A549 (cell line): ENCODE results near the gene ZNF543. TPM values are rescaled to one million over a fixed set of nuclear protein-coding genes. Genes with fewer than 3 reads are reported as not detected.

Experiments used
- ATOH8 ChIP-seq: fragments of 250-450 bp; sonication (Bioruptor Pico); IDR thresholded peaks from 2 replicates; pipeline ENCODE4 v1.5.0; 2020; ENCODE audit warnings: low read depth, mild to moderate bottlenecking, moderate library complexity
- BHLHE40 ChIP-seq: IDR thresholded peaks from 2 replicates; pipeline ENCODE4 v1.6.1; 2012; ENCODE audit warnings: low read depth, low read length, inconsistent platforms
- CBX2 ChIP-seq: fragments of 200-600 bp; sonication (generic); IDR thresholded peaks from 2 replicates; pipeline ENCODE4 v1.6.1; 2016; ENCODE audit warnings: low read depth, mild to moderate bottlenecking, borderline replicate concordance
- CBX8 ChIP-seq: fragments of 200-600 bp; sonication (generic); IDR thresholded peaks from 2 replicates; pipeline ENCODE4 v1.6.1; 2016
- CHD2 ChIP-seq: fragments of 150-350 bp; IDR thresholded peaks from 2 replicates; pipeline ENCODE4 v1.6.1; 2014; ENCODE audit warnings: low read length; ENCODE audit not compliant: partially characterized antibody
- CHD4 ChIP-seq: fragments of 200-600 bp; sonication (generic); IDR thresholded peaks from 2 replicates; pipeline ENCODE4 v1.6.1; 2016; ENCODE audit warnings: antibody characterized with exemption, mild to moderate bottlenecking, borderline replicate concordance
- EHF ChIP-seq: fragments of 250-450 bp; sonication (Bioruptor Pico); IDR thresholded peaks from 2 replicates; pipeline ENCODE4 v1.5.0; 2020; ENCODE audit warnings: mild to moderate bottlenecking
- GATA3 ChIP-seq: IDR thresholded peaks from 2 replicates; pipeline ENCODE4 v1.6.1; 2012; ENCODE audit warnings: borderline replicate concordance
- HEYL ChIP-seq: fragments of 250-450 bp; sonication (Bioruptor Pico); IDR thresholded peaks from 2 replicates; pipeline ENCODE4 v1.8.0; 2021; ENCODE audit warnings: mild to moderate bottlenecking, moderate library complexity
- HOXA7 ChIP-seq: fragments of 250-450 bp; sonication (Bioruptor Pico); IDR thresholded peaks from 2 replicates; pipeline ENCODE4 v1.5.0; 2020; ENCODE audit warnings: mild to moderate bottlenecking, moderate library complexity
- HOXB5 ChIP-seq: fragments of 250-450 bp; sonication (Bioruptor Pico); IDR thresholded peaks from 2 replicates; pipeline ENCODE4 v1.5.0; 2020; ENCODE audit warnings: mild to moderate bottlenecking, moderate library complexity
- JUNB ChIP-seq: fragments of >200 bp; sonication (Bioruptor Twin); formaldehyde crosslinking; IDR thresholded peaks from 2 replicates; pipeline ENCODE4 v1.6.1; 2016
- KDM1A ChIP-seq: fragments of 200-600 bp; sonication (generic); IDR thresholded peaks from 2 replicates; pipeline ENCODE4 v1.6.1; 2016; ENCODE audit warnings: low read depth, mild to moderate bottlenecking
- MAFK ChIP-seq: fragments of 450-650 bp; IDR thresholded peaks from 2 replicates; pipeline ENCODE4 v1.6.1; 2014; ENCODE audit not compliant: partially characterized antibody
- NFE2L2 ChIP-seq: fragments of 150-350 bp; conservative IDR thresholded peaks from 2 replicates; pipeline ENCODE4 v1.6.1; 2014; ENCODE audit warnings: low read length
- POLR2A ChIP-seq: IDR thresholded peaks from 2 replicates; pipeline ENCODE4 v1.6.1; 2012; ENCODE audit warnings: mild to moderate bottlenecking, low read length
- REST ChIP-seq: fragments of 200-600 bp; sonication (generic); IDR thresholded peaks from 2 replicates; pipeline ENCODE4 v1.6.1; 2016; ENCODE audit warnings: antibody characterized with exemption, mild to moderate bottlenecking, moderate library complexity
- RFX5 ChIP-seq: fragments of 450-650 bp; IDR thresholded peaks from 2 replicates; pipeline ENCODE4 v1.7.1; 2014; ENCODE audit warnings: antibody characterized with exemption, mild to moderate bottlenecking, moderate library complexity
- ZC3H11A ChIP-seq: fragments of 450-650 bp; IDR thresholded peaks from 2 replicates; pipeline ENCODE4 v1.6.1; 2014; ENCODE audit warnings: antibody characterized with exemption, mild to moderate bottlenecking
- polyA plus RNA-seq, 4 experiments: library from polyadenylated mRNA; depleted of rRNA in 3 of 4; stranded (reverse); fragments of >200 nt; fragmentation: RNase III in 1 of 4; extraction: RNeasy Plus Mini Kit Qiagen cat#74134 plus additional on column Dnase treatment in 1 of 4; gene quantifications; 2 replicates in 3 of 4; 3 replicates in 1 of 4; pipeline ENCODE4 v1.2.3, GENCODE V29; 2011 to 2017
- TF ChIP-seq, protein P1 (sequence below): fragments of 250-450 bp; sonication (Bioruptor Pico); IDR thresholded peaks from 2 replicates; pipeline ENCODE4 v1.5.0; 2021; ENCODE audit warnings: mild to moderate bottlenecking, moderate library complexity, borderline replicate concordance
- TF ChIP-seq, protein P2 (sequence below): IDR thresholded peaks from 2 replicates; pipeline ENCODE4 v1.6.1; 2012; ENCODE audit warnings: low read depth, borderline replicate concordance
- TF ChIP-seq, protein P3 (sequence below): fragments of 450-650 bp; IDR thresholded peaks from 2 replicates; pipeline ENCODE4 v1.6.1; 2014; ENCODE audit warnings: antibody characterized with exemption

Gene ZNF543
- polyA plus RNA-seq, 2 of the 4 experiments (the other 2 are of a cell fraction), result 1.5 to 3.9 TPM

DNA sequence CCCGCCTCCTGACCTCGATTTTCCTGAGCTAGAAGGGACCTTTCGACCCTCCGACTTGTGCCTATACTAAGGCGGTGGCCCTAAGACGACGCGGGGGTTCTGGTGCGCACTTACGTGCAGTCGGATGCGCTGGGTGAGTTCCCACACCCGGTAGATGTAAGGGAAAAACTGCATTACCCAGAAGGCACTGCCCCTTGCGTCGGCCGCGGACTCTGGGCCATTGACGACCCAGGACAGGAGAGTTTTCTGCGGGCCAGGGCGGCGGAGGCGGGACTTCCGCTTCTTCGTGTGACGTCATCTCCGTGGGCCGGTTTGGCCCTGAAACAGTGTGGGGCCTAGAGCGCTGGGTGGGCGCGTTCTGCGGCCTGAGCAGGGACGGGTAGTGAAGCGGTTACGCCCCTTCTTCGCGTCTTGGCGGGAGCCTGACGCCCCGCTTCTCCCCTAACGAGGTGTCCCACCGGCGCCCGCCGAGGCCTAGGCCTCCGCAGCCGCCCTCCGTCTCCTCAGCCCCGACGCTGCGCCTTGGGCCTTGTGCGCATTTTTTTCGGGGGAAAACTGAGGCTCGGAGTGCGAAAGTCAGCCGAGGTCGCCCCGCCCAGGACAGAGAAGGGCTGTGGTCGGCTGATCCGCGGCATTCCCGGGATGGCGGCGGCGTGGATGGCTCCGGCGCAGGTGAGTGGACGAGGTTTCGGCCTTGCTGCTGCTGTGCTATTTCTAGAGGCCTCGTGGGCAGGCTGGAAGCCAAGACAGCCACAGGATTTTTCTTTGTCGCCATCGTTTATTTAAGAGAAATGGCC, 39.9 kb upstream of the ZNF543 start, which contains the start of gene ZNF460 (continued):
- TF ChIP-seq, protein P1, sequence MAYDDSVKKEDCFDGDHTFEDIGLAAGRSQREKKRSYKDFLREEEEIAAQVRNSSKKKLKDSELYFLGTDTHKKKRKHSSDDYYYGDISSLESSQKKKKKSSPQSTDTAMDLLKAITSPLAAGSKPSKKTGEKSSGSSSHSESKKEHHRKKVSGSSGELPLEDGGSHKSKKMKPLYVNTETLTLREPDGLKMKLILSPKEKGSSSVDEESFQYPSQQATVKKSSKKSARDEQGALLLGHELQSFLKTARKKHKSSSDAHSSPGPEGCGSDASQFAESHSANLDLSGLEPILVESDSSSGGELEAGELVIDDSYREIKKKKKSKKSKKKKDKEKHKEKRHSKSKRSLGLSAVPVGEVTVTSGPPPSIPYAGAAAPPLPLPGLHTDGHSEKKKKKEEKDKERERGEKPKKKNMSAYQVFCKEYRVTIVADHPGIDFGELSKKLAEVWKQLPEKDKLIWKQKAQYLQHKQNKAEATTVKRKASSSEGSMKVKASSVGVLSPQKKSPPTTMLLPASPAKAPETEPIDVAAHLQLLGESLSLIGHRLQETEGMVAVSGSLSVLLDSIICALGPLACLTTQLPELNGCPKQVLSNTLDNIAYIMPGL (CRISPR knock-in tag), result no peak; the same call in 1 of the 2 replicates
- TF ChIP-seq, protein P2, sequence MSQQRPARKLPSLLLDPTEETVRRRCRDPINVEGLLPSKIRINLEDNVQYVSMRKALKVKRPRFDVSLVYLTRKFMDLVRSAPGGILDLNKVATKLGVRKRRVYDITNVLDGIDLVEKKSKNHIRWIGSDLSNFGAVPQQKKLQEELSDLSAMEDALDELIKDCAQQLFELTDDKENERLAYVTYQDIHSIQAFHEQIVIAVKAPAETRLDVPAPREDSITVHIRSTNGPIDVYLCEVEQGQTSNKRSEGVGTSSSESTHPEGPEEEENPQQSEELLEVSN, result peak; percentile 79
- TF ChIP-seq JUNB (no peak), REST (no peak), EHF (no peak), BHLHE40 (no peak), HOXB5 (CRISPR knock-in tag) (no peak), CBX8 (no peak), ZC3H11A (no peak; the same call in 1 of the 2 replicates), POLR2A (peak; percentile 62), HEYL (CRISPR knock-in tag) (no peak), NFE2L2 (no peak), HOXA7 (CRISPR knock-in tag) (no peak), CHD4 (no peak), CHD2 (no peak), ATOH8 (CRISPR knock-in tag) (no peak), MAFK (no peak), GATA3 (no peak), CBX2 (no peak), RFX5 (0 out of 2 replicates have a peak, but pooled peaks have one; percentile 20), KDM1A (no peak)
- TF ChIP-seq, protein P3, sequence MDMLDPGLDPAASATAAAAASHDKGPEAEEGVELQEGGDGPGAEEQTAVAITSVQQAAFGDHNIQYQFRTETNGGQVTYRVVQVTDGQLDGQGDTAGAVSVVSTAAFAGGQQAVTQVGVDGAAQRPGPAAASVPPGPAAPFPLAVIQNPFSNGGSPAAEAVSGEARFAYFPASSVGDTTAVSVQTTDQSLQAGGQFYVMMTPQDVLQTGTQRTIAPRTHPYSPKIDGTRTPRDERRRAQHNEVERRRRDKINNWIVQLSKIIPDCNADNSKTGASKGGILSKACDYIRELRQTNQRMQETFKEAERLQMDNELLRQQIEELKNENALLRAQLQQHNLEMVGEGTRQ, result no peak
- TF ChIP-seq, all 56 proteins: peak for 10
